ENCODE data around the gene DGKQ. TPM values are rescaled to one million over a fixed set of nuclear protein-coding genes. Genes with fewer than 3 reads are reported as not detected.

DGKQ gene
- total RNA-seq, 1 experiment from 2014 or later = 12.2 TPM

DNA sequence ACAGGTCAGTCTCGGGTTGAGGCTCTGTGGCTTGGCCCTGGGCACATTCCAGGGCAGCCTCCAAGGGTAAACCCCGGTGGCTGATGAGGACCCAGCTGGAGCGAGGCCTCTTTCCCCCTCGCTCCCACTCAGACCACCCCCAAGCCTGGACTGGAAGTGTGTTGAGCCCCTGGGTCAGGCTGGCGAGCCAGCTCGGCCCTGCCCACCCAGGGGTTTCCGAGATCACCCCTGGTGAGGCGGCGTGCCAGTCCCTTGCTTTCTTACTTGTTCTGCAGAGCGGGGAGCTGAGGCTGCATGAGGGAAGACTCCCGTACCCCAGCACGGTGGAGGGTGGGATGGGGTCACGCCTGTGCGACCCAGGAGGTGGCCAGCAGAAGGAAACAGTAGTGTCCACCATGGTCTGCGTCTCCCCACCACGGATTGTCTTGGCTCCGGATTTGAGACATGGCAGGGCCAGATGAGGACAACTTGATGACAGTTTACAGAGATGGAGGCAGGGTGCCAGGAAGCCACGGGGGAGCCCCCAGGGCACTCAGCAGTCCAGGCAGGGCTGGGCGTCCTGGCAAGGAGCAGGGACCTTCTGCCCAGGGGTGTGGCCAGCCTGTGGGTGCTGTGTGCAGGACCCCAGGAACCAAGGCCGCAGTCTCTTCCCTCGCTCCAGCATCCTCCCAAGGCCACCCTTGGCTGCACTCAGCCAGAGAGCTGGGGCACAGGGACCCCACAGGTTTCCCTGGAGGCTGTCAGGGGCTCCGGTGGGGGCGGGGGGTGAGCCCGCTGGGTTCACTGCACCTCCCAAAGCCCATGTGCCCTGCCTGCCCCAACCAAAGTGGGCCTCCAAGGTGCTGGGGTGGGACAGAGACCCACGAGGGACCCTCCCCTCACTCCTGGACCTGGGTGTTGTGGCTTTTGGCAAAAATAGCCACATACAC lies 31.5 kb upstream of the DGKQ start:
- no peaks in the 10 kb centered on the region for H3K27me3 ChIP-seq (ENCODE audit: control insufficient read depth, insufficient read depth, low read length)
- POLR2A ChIA-PET = no interaction called here

DNA sequence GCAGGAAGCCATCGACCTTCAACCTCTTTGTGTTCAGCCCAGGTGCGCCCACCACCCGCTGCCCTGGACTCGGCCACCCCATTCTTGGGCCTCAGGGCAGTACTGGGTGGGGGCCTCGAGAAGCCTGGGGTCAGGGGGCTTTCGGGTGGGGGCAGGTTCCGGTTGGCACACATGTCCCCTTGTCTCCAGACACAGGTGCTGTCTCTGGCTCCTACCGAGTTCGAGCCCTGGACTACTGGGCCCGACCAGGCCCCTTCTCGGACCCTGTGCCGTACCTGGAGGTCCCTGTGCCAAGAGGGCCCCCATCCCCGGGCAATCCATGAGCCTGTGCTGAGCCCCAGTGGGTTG lies 30.7 kb upstream of the DGKQ start:
- no peaks in the 10 kb centered on the region for H3K9me3 ChIP-seq (ENCODE audit: control insufficient read depth, insufficient read depth, low read depth, low read length)
- ChIA-PET CTCF (no interaction called here), POLR2A (no interaction called here)
- no peak overlapping the region for H3K4me3 ChIP-seq (ENCODE audit: low read depth in 2 of 2, low read length in 2 of 2)
- no peaks in the 10 kb centered on the region; the same call in 1 of the 2 replicates for H3K4me1 ChIP-seq (ENCODE audit: control insufficient read depth, insufficient read depth, low read length)
- ATAC-seq = no peak
- in situ Hi-C loops (cut with HindIII; ENCODE audit: low pct_unique_long_range_greater_than_20kb, low sequenced_read_pairs) = no loop called here
- intact Hi-C loops (cut with micrococcal nuclease; ENCODE audit: unreplicated experiment) = no loop called here
- BruUV-seq (replicated peaks) = no TSS peak
- no peak for TF ChIP-seq SIN3A (IDR thresholded peaks at IDR 0.05; ENCODE audit: borderline replicate concordance, insufficient read depth, low read depth, low read length)
- TF ChIP-seq, protein P1, sequence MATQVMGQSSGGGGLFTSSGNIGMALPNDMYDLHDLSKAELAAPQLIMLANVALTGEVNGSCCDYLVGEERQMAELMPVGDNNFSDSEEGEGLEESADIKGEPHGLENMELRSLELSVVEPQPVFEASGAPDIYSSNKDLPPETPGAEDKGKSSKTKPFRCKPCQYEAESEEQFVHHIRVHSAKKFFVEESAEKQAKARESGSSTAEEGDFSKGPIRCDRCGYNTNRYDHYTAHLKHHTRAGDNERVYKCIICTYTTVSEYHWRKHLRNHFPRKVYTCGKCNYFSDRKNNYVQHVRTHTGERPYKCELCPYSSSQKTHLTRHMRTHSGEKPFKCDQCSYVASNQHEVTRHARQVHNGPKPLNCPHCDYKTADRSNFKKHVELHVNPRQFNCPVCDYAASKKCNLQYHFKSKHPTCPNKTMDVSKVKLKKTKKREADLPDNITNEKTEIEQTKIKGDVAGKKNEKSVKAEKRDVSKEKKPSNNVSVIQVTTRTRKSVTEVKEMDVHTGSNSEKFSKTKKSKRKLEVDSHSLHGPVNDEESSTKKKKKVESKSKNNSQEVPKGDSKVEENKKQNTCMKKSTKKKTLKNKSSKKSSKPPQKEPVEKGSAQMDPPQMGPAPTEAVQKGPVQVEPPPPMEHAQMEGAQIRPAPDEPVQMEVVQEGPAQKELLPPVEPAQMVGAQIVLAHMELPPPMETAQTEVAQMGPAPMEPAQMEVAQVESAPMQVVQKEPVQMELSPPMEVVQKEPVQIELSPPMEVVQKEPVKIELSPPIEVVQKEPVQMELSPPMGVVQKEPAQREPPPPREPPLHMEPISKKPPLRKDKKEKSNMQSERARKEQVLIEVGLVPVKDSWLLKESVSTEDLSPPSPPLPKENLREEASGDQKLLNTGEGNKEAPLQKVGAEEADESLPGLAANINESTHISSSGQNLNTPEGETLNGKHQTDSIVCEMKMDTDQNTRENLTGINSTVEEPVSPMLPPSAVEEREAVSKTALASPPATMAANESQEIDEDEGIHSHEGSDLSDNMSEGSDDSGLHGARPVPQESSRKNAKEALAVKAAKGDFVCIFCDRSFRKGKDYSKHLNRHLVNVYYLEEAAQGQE (IDR thresholded peaks at IDR 0.05; ENCODE audit: insufficient read depth in 1 of 2, low read depth in 2 of 2, low read length in 1 of 2) = no peak
- TF ChIP-seq TCF7L2 (IDR thresholded peaks at IDR 0.05; ENCODE audit: low read depth, low read length) = no peak
- TF ChIP-seq, protein P2, sequence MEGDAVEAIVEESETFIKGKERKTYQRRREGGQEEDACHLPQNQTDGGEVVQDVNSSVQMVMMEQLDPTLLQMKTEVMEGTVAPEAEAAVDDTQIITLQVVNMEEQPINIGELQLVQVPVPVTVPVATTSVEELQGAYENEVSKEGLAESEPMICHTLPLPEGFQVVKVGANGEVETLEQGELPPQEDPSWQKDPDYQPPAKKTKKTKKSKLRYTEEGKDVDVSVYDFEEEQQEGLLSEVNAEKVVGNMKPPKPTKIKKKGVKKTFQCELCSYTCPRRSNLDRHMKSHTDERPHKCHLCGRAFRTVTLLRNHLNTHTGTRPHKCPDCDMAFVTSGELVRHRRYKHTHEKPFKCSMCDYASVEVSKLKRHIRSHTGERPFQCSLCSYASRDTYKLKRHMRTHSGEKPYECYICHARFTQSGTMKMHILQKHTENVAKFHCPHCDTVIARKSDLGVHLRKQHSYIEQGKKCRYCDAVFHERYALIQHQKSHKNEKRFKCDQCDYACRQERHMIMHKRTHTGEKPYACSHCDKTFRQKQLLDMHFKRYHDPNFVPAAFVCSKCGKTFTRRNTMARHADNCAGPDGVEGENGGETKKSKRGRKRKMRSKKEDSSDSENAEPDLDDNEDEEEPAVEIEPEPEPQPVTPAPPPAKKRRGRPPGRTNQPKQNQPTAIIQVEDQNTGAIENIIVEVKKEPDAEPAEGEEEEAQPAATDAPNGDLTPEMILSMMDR (IDR thresholded peaks at IDR 0.05) = no peak
- no peak for TF ChIP-seq POLR2AphosphoS5 (IDR thresholded peaks at IDR 0.05; ENCODE audit: low read depth, low read length)
- no peaks in the 10 kb centered on the region for H3K27me3 ChIP-seq (ENCODE audit: control insufficient read depth, insufficient read depth, low read length)
- DNase-seq (ENCODE audit: low read depth, low spot score) = no peak
- no peaks in the 10 kb centered on the region for H3K36me3 ChIP-seq (ENCODE audit: control insufficient read depth, insufficient read depth, low read length)
- no peak overlapping the region for H3K27ac ChIP-seq (ENCODE audit: low read length)

More for the DNA sequence above, 31.5 kb upstream of the DGKQ start:
- Histone ChIP-seq H3K9me3 (ENCODE audit: control insufficient read depth, insufficient read depth, low read depth, low read length) (no peaks in the 10 kb centered on the region), H3K4me1 (ENCODE audit: control insufficient read depth, insufficient read depth, low read length) (no peaks in the 10 kb centered on the region; the same call in 1 of the 2 replicates), H3K36me3 (ENCODE audit: control insufficient read depth, insufficient read depth, low read length) (no peaks in the 10 kb centered on the region), H3K4me3 (ENCODE audit: low read depth in 2 of 2, low read length in 2 of 2) (no peak overlapping the region), H3K27ac (ENCODE audit: low read length) (no peak overlapping the region)
- in situ Hi-C loops (cut with HindIII; ENCODE audit: low pct_unique_long_range_greater_than_20kb, low sequenced_read_pairs) (no loop called here), intact Hi-C loops (cut with micrococcal nuclease; ENCODE audit: unreplicated experiment) (no loop called here)
- CTCF ChIA-PET = no interaction called here
- TF ChIP-seq, protein P1 (IDR thresholded peaks at IDR 0.05; ENCODE audit: insufficient read depth in 1 of 2, low read depth in 2 of 2, low read length in 1 of 2) = no peak
- no peak for TF ChIP-seq TCF7L2 (IDR thresholded peaks at IDR 0.05; ENCODE audit: low read depth, low read length)
- DNase-seq (ENCODE audit: low read depth, low spot score) (no peak), ATAC-seq (no peak)
- no TSS peak for BruUV-seq (replicated peaks)
